T1000 (cell line): Measurements from ENCODE around the gene PPP2R5C.
"Not testable (repeated sequence)": the region's sequence is repeated elsewhere in the genome, so short reads cannot be mapped to it uniquely, and the experiment has no call there.

ENCODE experiments used
- DNase-seq: peaks from one replicate; lab custom pipeline; 2025; ENCODE audit warnings: mixed read lengths; lab: John Stamatoyannopoulos, UW

PPP2R5C gene

GRCh38 chr14:101781240-101782061 lies 19.9 kb downstream of the PPP2R5C start:
- DNase-seq: no peak

GRCh38 chr14:101783260-101784016 lies 21.9 kb downstream of the PPP2R5C start:
- no peak for DNase-seq

- no peak for DNase-seq
Measured at GRCh38 chr14:101784631-101785030, 23.1 kb downstream of the PPP2R5C start.

- no peak for DNase-seq
Measured at GRCh38 chr14:101788016-101788635, 26.6 kb downstream of the PPP2R5C start.

GRCh38 chr14:101789222-101789621 lies 27.7 kb downstream of the PPP2R5C start:
- DNase-seq: no peak

GRCh38 chr14:101790232-101790631 lies 28.7 kb downstream of the PPP2R5C start:
- no peak for DNase-seq

- no peak for DNase-seq
Measured at GRCh38 chr14:101791919-101792572, 30.5 kb downstream of the PPP2R5C start.

GRCh38 chr14:101796016-101796415 lies 34.5 kb downstream of the PPP2R5C start:
- no peak for DNase-seq

- no peak for DNase-seq
Measured at GRCh38 chr14:101796479-101796878, 35.0 kb downstream of the PPP2R5C start.

GRCh38 chr14:101797856-101798255 lies 36.3 kb downstream of the PPP2R5C start:
- DNase-seq: no peak

GRCh38 chr14:101804373-101804772 lies 42.9 kb downstream of the PPP2R5C start:
- DNase-seq: not testable (repeated sequence)

- DNase-seq: not testable (repeated sequence)
Measured at GRCh38 chr14:101806252-101806651, 44.7 kb downstream of the PPP2R5C start.

GRCh38 chr14:101808020-101808641 lies 46.6 kb downstream of the PPP2R5C start:
- no peak for DNase-seq

- DNase-seq: no peak
Measured at GRCh38 chr14:101808894-101809670, 47.6 kb downstream of the PPP2R5C start.

GRCh38 chr14:101809671-101810514 lies 48.4 kb downstream of the PPP2R5C start:
- peak; percentile 56 for DNase-seq

GRCh38 chr14:101810897-101811621 lies 49.5 kb downstream of the PPP2R5C start:
- no peak for DNase-seq

GRCh38 chr14:101812071-101812470 lies 50.6 kb downstream of the PPP2R5C start:
- DNase-seq: no peak

GRCh38 chr14:101813171-101813759 lies 51.8 kb downstream of the PPP2R5C start:
- DNase-seq: no peak

GRCh38 chr14:101813833-101814232 lies 52.3 kb downstream of the PPP2R5C start:
- DNase-seq: no peak
